Natural killer cell (primary cell): ENCODE measurements around the gene FKBP3. TPM values are rescaled to one million over a fixed set of nuclear protein-coding genes. Genes with fewer than 3 reads are reported as not detected.
"Not testable (repeated sequence)": the region's sequence is repeated elsewhere in the genome, so short reads cannot be mapped to it uniquely, and the experiment has no call there.

Source experiments
- ATAC-seq, 3 donors: fragments of 150-1000 bp in 2 of 3; fragments of 200-7000 bp in 1 of 3; cut with Tn5 transposase; 1 replicate in 1 of 3; 2 replicates in 2 of 3; pipeline ENCODE4 v1.10.0; 2021; ENCODE audit warnings: mild to moderate bottlenecking in 2 of 3, moderate library complexity in 2 of 3
- DNase-seq, 2 donors: peaks; one replicate each; pipeline versions ENCODE4 v3.0.0 to v3.0.0-alpha.2; 2013 to 2021; ENCODE audit warnings: mixed read lengths in 1 of 2
- H3K27ac ChIP-seq: one replicate; pipeline ENCODE4 v1.5.1; 2013; ENCODE audit warnings: mild to moderate bottlenecking, low read length
- H3K27me3 ChIP-seq: one replicate; pipeline ENCODE4 v1.6.1; 2013; ENCODE audit warnings: low read length; ENCODE audit not compliant: control insufficient read depth, insufficient read depth
- H3K36me3 ChIP-seq: one replicate; pipeline ENCODE4 v1.6.1; 2013; ENCODE audit warnings: low read length; ENCODE audit not compliant: control insufficient read depth, insufficient read depth
- H3K4me1 ChIP-seq: one replicate; pipeline ENCODE4 v1.6.1; 2013; ENCODE audit warnings: low read length; ENCODE audit not compliant: control insufficient read depth, insufficient read depth
- H3K4me3 ChIP-seq: one replicate; pipeline ENCODE4 v1.5.1; 2013; ENCODE audit warnings: low read length
- H3K9me3 ChIP-seq: one replicate; pipeline ENCODE4 v1.6.1; 2013; ENCODE audit warnings: low read length; ENCODE audit not compliant: control insufficient read depth, insufficient read depth
- H3K27ac Mint-ChIP-seq, 2 donors: one replicate each; pipeline ENCODE4 v1.8.0; 2022; ENCODE audit warnings: mild to moderate bottlenecking in 2 of 2, mixed read lengths in 2 of 2, moderate library complexity in 1 of 2
- H3K27me3 Mint-ChIP-seq, 2 donors: one replicate each; pipeline ENCODE4 v1.8.0; 2022; ENCODE audit warnings: low read depth in 2 of 2, mixed read lengths in 2 of 2
- H3K36me3 Mint-ChIP-seq: one replicate; pipeline ENCODE4 v1.8.0; 2022; ENCODE audit warnings: mixed read lengths
- H3K4me1 Mint-ChIP-seq, 2 donors: one replicate each; pipeline ENCODE4 v1.8.0; 2022; ENCODE audit warnings: mixed read lengths in 2 of 2
- H3K4me3 Mint-ChIP-seq: one replicate; pipeline ENCODE4 v1.8.0; 2022; ENCODE audit warnings: mild to moderate bottlenecking, moderate library complexity, mixed read lengths
- H3K9me3 Mint-ChIP-seq, 2 donors: one replicate each; pipeline ENCODE4 v1.8.0; 2022; ENCODE audit warnings: mixed read lengths in 2 of 2
- CTCF ChIP-seq: fragments of 200-600 bp; IDR thresholded peaks from one replicate; pipeline ENCODE4 v1.8.0; 2022; ENCODE audit warnings: antibody characterized with exemption
- WGBS: methylation state at CpG from one replicate; pipeline ENCODE4 v1.1.7; 2013; ENCODE audit warnings: missing lambda C conversion rate; ENCODE audit not compliant: insufficient coverage; 5-methylcytosine and 5-hydroxymethylcytosine counted together
- intact Hi-C: fragments of 100-400 bp; cut with micrococcal nuclease; formaldehyde crosslinking; loops from one replicate; pipeline ENCODE4 v1.14.2; 2022
- total RNA-seq, 4 donors: library from RNA; stranded (reverse); fragments of 120-200 nt in 1 of 4; gene quantifications; one replicate each; pipeline versions ENCODE4 v1.2.3 to v1.2.4, GENCODE V29; 2013 to 2022

Gene FKBP3
- total RNA-seq, 3 donors from 2014 or later (not counting 1 experiment from before 2014, with no cell fraction given) = 32.2 to 39.7 (median 33.7) TPM

GRCh38 chr14:45083617-45083975 lies 50.7 kb downstream of the FKBP3 start:
- Mint-ChIP-seq H3K4me3 (peak overlapping the region; percentile 71), H3K27ac (peak overlapping the region; percentile 89 to 96), H3K36me3 (no peaks in the 10 kb centered on the region), H3K9me3 (no peaks in the 10 kb centered on the region), H3K4me1 (peaks cover 41 to 47% of the 10 kb centered on the region in 2 donors), H3K27me3 (no peaks in the 10 kb centered on the region)
- Histone ChIP-seq H3K27ac (peak overlapping the region; percentile 61), H3K27me3 (no peaks in the 10 kb centered on the region), H3K36me3 (no peaks in the 10 kb centered on the region), H3K9me3 (no peaks in the 10 kb centered on the region), H3K4me1 (peaks cover 12% of the 10 kb centered on the region), H3K4me3 (peak overlapping the region; percentile 82)
- 0% methylated on average over 9 of the region's 10 CpGs for WGBS
- DNase-seq (no peak), ATAC-seq (no peak)
- intact Hi-C loops = no loop called here
- TF ChIP-seq CTCF = no peak

- H3K4me1 Mint-ChIP-seq = peaks cover 33 to 40% of the 10 kb centered on the region in 2 donors
- ATAC-seq (no peak), DNase-seq (no peak)
- H3K27ac ChIP-seq = no peak overlapping the region
- H3K27me3 Mint-ChIP-seq = no peaks in the 10 kb centered on the region
- H3K27me3 ChIP-seq = no peaks in the 10 kb centered on the region
- intact Hi-C loops = no loop called here
- no peaks in the 10 kb centered on the region for H3K36me3 Mint-ChIP-seq
- H3K4me3 Mint-ChIP-seq = peak overlapping the region; percentile 57
- H3K27ac Mint-ChIP-seq = peak overlapping the region in 1 of 2 donors; percentile 37
- H3K9me3 Mint-ChIP-seq = no peaks in the 10 kb centered on the region
- H3K9me3 ChIP-seq = no peaks in the 10 kb centered on the region
- H3K4me1 ChIP-seq = peaks cover 12% of the 10 kb centered on the region
- no peak overlapping the region for H3K4me3 ChIP-seq
- TF ChIP-seq CTCF = no peak
- no peaks in the 10 kb centered on the region for H3K36me3 ChIP-seq
- WGBS = 96% methylated on average over 2 of the region's 2 CpGs
Measured at GRCh38 chr14:45082420-45082819, 51.9 kb downstream of the FKBP3 start.

- H3K27ac Mint-ChIP-seq, H3K36me3 ChIP-seq, H3K9me3 Mint-ChIP-seq, H3K27me3 ChIP-seq, DNase-seq, H3K4me3 ChIP-seq, H3K9me3 ChIP-seq, H3K27me3 Mint-ChIP-seq, H3K36me3 Mint-ChIP-seq, ATAC-seq, H3K4me3 Mint-ChIP-seq, H3K27ac ChIP-seq, intact Hi-C loops: not testable (repeated sequence)
- H3K4me1 Mint-ChIP-seq = peaks cover 21 to 27% of the 10 kb centered on the region in 2 donors
- peaks cover 12% of the 10 kb centered on the region for H3K4me1 ChIP-seq
- WGBS = 100% methylated on average over 3 of the region's 3 CpGs
Measured at GRCh38 chr14:45081096-45081495, 53.2 kb downstream of the FKBP3 start.

GRCh38 chr14:45080416-45080968 lies 53.8 kb downstream of the FKBP3 start:
- H3K4me1 ChIP-seq, H3K27me3 Mint-ChIP-seq, H3K27ac Mint-ChIP-seq, H3K9me3 Mint-ChIP-seq, intact Hi-C loops, DNase-seq, H3K27me3 ChIP-seq, H3K9me3 ChIP-seq, H3K36me3 ChIP-seq, ATAC-seq, H3K36me3 Mint-ChIP-seq, H3K4me3 Mint-ChIP-seq, H3K27ac ChIP-seq, H3K4me3 ChIP-seq: not testable (repeated sequence)
- 98% methylated on average over 40 of the region's 40 CpGs for WGBS
- H3K4me1 Mint-ChIP-seq = peaks cover 19 to 24% of the 10 kb centered on the region in 2 donors
